Testis (tissue), 5 donors: ENCODE measurements around the gene GRK1. TPM values are rescaled to one million over a fixed set of nuclear protein-coding genes. Genes with fewer than 3 reads are reported as not detected.

Experiments
- DNase-seq: peaks from one replicate; pipeline ENCODE4 v3.0.0-alpha.2; 2019
- H3K27ac ChIP-seq, 2 donors: fragments of 200-600 bp; sonication (generic); one replicate each; pipeline ENCODE4 v1.5.1; 2019
- H3K27me3 ChIP-seq: fragments of 200-600 bp; sonication (generic); one replicate; pipeline ENCODE4 v1.5.1; 2019
- H3K36me3 ChIP-seq: fragments of 200-600 bp; sonication (generic); one replicate; pipeline ENCODE4 v1.5.1; 2017; ENCODE audit warnings: low read depth; ENCODE audit errors: missing control alignments
- H3K4me1 ChIP-seq: fragments of 200-600 bp; sonication (generic); one replicate; pipeline ENCODE4 v1.5.1; 2019
- H3K4me3 ChIP-seq, 2 donors: fragments of 200-600 bp; sonication (generic); one replicate each; pipeline ENCODE4 v1.5.1; 2017 to 2019
- H3K9me3 ChIP-seq: fragments of 200-600 bp; sonication (generic); one replicate; pipeline ENCODE4 v1.5.1; 2017
- CTCF ChIP-seq, 3 experiments: fragments of 450-650 bp in 2 of 3; fragments of 200-600 bp in 1 of 3; sonication (generic) in 1 of 3; IDR thresholded peaks; one replicate each; pipeline ENCODE4 v1.5.1; 2016 to 2019; ENCODE audit warnings: antibody characterized with exemption in 3 of 3, mild to moderate bottlenecking in 2 of 3, moderate library complexity in 1 of 3
- POLR2A ChIP-seq: fragments of 450-650 bp; IDR thresholded peaks from one replicate; pipeline ENCODE4 v1.6.1; 2017; ENCODE audit warnings: antibody characterized with exemption, mild to moderate bottlenecking, moderate library complexity
- WGBS, 2 donors: methylation state at CpG; one replicate each; pipeline ENCODE4 v1.1.5; 2018; 5-methylcytosine and 5-hydroxymethylcytosine counted together
- intact Hi-C: fragments of 100-400 bp; cut with DNase I; formaldehyde crosslinking; loops from one replicate; pipeline ENCODE4 v1.15.1; 2023; ENCODE audit warnings: low total_unique reads
- long read RNA-seq, 2 donors: transcript quantifications; one replicate each; lab custom pipeline, GENCODE V29; 2026
- polyA plus RNA-seq: library from polyadenylated mRNA; stranded (reverse); fragments of 350-450 nt; fragmentation: Illumina TruSeq; extraction: RNeasy Lipid Tissue Mini Kit (QIAGEN cat#74804); gene quantifications from one replicate; pipeline ENCODE4 v1.2.3, GENCODE V29; 2014; ENCODE audit warnings: low read depth, low replicate concordance; ENCODE audit not compliant: insufficient read depth
- total RNA-seq, 2 donors: library from RNA; depleted of rRNA; stranded (reverse); fragments of >200 nt; gene quantifications; one replicate each; pipeline ENCODE4 v1.2.3, GENCODE V29; 2016

Gene GRK1
- total RNA-seq (1 to 10 TPM in 1 of 2 donors, under 1 TPM in 1; 0.87 to 2.1 TPM), polyA plus RNA-seq (0.55 TPM)
- long read RNA-seq, donor 1, result 0 reads
- long read RNA-seq, donor 2, result 0 reads

- intact Hi-C loops, result no loop called here
- no peak for DNase-seq
- Histone ChIP-seq H3K27ac (no peak within 1 kb of the TSS), H3K4me3 (no peak within 1 kb of the TSS), H3K36me3 (no peaks in the 10 kb centered on the region), H3K9me3 (no peaks in the 10 kb centered on the region), H3K4me1 (no peaks in the 10 kb centered on the region), H3K27me3 (no peaks in the 10 kb centered on the region)
- 86% methylated on average over 14 to 31 of the region's 32 CpGs for WGBS, 2 donors
- TF ChIP-seq CTCF (IDR thresholded peaks at IDR 0.05) (no peak), POLR2A (no peak)
Measured at GRCh38 chr13:113666951-113667701, at the start of gene GRK1. Gene GRK1 (plus strand): TSS chr13:113667219. CDS start chr13:113667387, 168 bp downstream.

GRCh38 chr13:113617961-113618360 is 49.1 kb upstream of the GRK1 start:
- 76 to 87% methylated on average over 5 of the region's 5 CpGs for WGBS, 2 donors
- TF ChIP-seq CTCF (IDR thresholded peaks at IDR 0.05) (no peak), POLR2A (no peak)
- intact Hi-C loops, result no loop called here
- H3K27ac ChIP-seq, result no peak overlapping the region
- DNase-seq, result peak; percentile 36
- H3K4me3 ChIP-seq, result no peak overlapping the region
- no peaks in the 10 kb centered on the region for H3K9me3 ChIP-seq
- peaks cover 7% of the 10 kb centered on the region for H3K4me1 ChIP-seq
- H3K36me3 ChIP-seq, result no peaks in the 10 kb centered on the region
- no peaks in the 10 kb centered on the region for H3K27me3 ChIP-seq

- Histone ChIP-seq H3K27me3 (no peaks in the 10 kb centered on the region), H3K4me3 (no peak overlapping the region), H3K27ac (no peak overlapping the region), H3K4me1 (peaks cover 7% of the 10 kb centered on the region), H3K36me3 (no peaks in the 10 kb centered on the region), H3K9me3 (no peaks in the 10 kb centered on the region)
- intact Hi-C loops, result no loop called here
- 93 to 95% methylated on average over 7 of the region's 7 CpGs for WGBS, 2 donors
- DNase-seq, result no peak
- TF ChIP-seq CTCF (IDR thresholded peaks at IDR 0.05), result no peak
- TF ChIP-seq POLR2A, result no peak
Measured at GRCh38 chr13:113618455-113618854, 48.6 kb upstream of the GRK1 start.

- intact Hi-C loops, result no loop called here
- 84 to 86% methylated on average over 6 to 15 of the region's 15 CpGs for WGBS, 2 donors
- Histone ChIP-seq H3K4me3 (no peak overlapping the region), H3K9me3 (no peaks in the 10 kb centered on the region), H3K4me1 (peaks cover 7% of the 10 kb centered on the region), H3K27me3 (no peaks in the 10 kb centered on the region), H3K36me3 (no peaks in the 10 kb centered on the region), H3K27ac (no peak overlapping the region)
- no peak for DNase-seq
- TF ChIP-seq POLR2A (no peak), CTCF (IDR thresholded peaks at IDR 0.05) (no peak)
Measured at GRCh38 chr13:113620036-113620796, 46.8 kb upstream of the GRK1 start.
